ENCODE data around the gene NSUN2.

The NSUN2 gene

DNA sequence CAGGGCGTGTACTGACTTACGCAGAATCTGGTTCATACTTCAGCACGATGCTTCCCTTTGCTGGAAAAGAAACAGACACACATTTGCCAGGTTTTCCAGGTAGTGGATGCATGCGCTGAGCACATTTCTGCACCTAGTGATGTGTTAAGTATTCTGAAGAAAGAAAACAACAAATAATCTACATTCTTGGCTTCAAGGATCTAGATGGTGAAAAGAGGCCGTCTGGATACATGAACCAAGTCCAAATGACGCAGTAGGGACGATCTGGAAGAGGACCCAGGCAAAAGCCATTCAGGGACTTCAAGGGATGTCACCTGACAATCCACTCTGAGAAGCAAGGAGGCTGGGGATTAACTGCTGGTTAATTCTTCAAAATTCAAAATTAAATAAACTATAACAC is 30.4 kb downstream of the NSUN2 start:
- no peak for DNase-seq

- no peak for DNase-seq
Observed at GRCh38 chr5:6601816-6602215, 31.0 kb downstream of the NSUN2 start.

DNA sequence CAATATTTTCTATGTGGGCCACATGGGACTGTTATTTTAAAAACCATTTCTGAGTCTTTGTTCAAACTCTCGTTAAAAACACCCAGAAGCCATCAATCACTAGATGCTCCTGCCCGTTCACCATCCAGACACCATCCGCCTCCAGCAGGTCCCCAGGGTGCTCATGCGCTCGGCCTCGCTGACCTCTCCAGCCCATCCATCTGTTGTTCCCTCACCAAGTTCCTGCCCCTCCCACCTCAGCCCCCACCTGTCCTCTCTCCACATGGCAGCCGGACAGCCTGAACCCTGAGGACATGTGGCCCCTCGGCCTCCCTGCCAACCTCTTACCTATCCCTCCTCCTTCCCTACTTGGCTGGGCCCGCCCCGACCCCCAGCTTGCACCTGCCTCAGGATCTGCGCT is 31.6 kb downstream of the NSUN2 start:
- no peak for DNase-seq

DNA sequence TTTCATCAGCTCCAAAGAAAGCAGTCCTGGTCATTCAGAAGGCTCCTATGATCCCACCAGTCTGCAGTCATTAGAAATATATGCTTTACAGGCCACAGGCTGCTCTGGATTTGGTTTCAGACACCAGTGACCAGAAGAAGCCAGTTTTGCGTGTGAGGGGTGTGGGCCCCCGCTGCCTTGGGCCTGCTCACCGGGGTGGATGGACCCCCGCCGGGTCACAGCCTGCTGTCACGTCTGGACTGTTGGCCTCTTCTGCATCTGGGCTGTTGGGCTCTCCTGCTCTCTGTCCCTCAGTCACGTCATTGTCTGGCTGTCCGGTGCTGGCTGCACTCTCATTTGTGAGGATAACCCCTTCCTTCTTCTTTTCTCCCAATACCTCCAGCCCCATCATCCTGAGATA is 33.1 kb downstream of the NSUN2 start:
- DNase-seq: no peak

DNA sequence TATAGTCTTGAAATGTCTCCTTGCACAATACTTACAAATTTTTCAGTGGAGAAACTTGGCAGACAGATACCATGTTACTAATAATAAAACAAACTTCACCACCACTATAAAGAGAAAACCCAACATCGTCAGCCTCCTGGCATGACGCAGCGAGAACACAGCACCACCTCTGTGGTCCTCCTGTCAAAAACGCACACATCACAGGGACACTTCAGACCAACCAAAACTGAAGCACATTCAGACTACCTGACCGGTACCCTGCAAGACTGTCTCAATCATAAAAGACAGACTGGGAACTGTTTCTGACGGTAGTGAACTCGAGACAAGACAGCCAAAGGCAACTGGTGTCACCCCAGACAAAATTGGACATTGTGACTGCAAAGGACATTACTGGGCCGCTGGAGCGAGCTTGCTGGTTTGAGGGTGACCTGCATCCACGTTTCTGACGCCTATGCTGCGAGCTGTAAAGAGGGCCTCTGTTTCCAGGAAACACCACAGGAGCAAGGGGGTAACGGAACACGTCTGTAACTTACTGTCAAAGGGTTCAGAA is 34.4 kb downstream of the NSUN2 start:
- DNase-seq: no peak

DNA sequence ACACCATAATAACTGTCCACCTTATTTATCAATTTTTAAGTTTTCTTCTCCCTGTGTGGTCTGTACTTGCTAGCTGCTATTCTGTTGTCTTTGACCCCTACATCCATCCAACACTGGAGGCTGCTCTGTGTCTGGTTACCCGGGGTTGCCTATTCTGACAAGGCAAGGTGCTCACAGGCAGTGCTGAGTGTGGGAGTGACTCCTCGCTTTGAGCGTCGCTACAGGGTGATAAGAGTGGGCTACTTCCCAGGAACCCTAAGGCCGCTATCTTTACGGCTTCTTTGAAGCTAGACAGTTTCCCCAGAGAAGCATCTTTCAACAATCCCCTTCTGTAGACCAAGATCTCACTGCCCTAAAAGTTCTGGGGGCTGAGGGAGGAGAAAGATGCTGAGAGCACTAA is 35.3 kb downstream of the NSUN2 start:
- no peak for DNase-seq

DNA sequence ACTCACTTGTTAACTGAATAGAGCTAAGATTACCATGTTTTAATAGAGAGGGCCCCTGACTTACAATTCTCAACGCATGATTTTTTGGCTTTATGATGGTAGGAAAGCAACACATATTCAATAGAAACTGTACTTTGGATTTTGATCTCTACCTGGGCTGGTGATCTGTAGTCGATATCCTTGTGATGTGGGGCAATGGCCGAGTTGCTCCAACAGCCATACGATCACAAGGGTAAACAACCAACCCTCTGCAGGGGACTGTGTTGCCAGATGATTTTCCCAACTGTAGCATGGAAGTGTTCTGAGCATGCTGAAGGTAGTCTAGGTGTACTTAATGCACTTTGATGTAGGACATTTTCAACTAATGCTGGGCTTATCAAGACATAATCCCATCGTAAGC is 36.5 kb downstream of the NSUN2 start:
- no peak for DNase-seq

GRCh38 chr5:6595405-6595804 is 37.4 kb downstream of the NSUN2 start:
- DNase-seq: no peak

DNA sequence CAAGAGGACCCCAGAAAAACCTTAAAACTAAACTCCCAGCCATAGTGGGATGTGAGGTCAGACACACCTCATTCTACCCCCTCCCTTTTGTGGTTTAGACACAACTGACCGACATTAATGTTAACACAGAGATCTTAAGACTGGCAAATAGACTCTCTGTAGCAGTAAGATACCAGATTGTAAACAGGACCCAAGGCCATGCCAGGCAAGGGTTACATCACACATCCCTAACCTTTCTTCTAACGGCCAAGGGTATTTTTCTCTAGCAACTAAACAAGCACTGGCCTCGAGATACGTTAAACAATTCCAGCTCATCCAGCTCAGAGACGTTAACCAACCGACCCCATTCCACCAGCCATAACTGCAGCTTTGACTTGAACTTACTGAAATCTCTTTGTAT is 38.8 kb downstream of the NSUN2 start:
- no peak for DNase-seq

- DNase-seq: no peak
Observed at GRCh38 chr5:6593148-6594016, 39.5 kb downstream of the NSUN2 start.

DNA sequence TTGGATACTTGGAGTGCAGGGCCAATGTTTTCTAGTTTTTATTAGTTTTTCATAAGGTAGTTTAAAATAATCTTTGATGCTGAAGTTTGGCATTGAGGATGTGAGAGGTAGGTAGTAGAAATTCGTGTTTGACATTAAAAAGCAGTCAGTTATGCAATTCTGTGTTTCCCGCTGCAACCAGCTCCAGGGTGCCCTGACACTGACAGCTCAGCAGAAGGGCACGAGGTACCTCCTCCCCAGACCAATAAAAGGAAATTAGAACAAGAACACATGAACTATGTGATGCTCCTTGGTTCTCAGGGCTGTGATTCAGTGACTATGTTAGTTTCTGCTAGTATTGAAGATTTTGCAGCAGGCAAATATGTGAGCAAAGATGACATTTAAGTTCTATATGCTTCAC is 40.2 kb downstream of the NSUN2 start:
- no peak for DNase-seq

DNA sequence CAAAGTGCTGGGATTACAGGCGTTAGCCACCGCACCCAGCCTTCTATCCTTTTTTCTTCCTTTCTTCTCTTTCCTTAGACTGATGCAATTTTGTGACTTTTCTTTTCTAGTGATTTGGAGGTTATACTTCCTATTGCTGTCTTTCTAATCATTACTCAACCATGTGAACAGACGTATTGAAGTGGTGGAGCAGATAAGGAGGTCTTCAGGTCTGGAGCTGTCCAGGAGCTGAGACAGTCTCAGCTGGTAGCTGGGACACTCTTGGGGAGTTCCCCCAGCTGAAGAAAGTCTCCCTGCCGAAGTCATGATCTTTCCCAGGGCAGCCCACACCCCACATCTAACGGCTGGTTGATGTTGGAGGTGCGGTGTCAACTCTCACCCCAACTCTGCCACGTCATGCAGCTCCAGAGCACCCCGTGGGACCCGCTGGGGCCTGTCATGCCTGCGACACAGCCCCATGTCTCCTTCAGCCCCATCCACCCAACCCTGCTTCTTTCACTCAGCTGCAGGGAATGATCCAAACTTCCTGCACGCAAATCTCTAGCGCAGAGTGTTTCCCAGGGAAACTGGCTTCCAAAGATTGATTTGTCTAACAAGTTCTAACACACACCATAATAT is 41.1 kb downstream of the NSUN2 start:
- DNase-seq: no peak

DNA sequence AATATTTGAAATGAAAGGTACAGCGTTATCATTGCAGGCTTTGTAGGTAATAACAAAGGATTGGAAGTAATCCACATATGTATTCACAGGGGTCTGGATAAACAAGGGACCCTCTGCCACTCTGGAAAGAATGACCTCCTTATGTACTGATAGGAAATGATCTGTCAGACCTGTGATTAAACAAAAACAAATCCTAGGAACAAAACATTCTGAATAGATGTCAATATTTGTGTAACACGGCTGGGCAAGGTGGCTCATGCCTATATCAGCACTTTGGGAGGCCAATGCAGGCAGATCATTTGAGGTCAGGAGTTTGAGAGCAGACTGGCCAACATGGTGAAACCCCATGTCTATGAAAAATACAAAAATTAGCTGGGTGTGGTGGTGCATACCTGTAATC is 42.3 kb downstream of the NSUN2 start:
- DNase-seq: no peak

- no peak for DNase-seq
Observed at GRCh38 chr5:6587171-6587570, 45.7 kb downstream of the NSUN2 start.

- DNase-seq: no peak
Observed at GRCh38 chr5:6586647-6587042, 46.2 kb downstream of the NSUN2 start.

GRCh38 chr5:6585939-6586646 is 46.8 kb downstream of the NSUN2 start:
- DNase-seq: no peak

GRCh38 chr5:6585168-6585567 is 47.7 kb downstream of the NSUN2 start:
- DNase-seq: no peak

DNA sequence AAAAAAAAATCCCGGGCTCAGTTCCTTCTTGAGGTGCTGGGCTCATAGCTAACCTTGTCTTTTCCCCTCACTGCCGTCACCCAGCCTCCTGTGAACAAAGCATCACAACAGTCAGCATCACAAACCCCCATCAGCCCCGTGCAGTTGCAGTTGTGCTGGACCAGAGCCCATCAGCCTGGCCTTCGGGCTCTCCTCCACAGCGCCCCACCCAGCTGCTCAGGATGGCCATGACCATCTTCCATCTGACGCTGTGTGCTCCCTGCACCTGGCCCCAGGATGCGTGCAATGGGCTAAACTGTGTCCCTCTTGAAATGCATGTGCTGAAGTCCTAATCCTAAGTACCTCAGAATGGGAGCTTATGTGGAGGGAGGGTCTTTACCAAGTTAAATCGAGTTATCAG is 48.1 kb downstream of the NSUN2 start:
- DNase-seq: no peak

DNA sequence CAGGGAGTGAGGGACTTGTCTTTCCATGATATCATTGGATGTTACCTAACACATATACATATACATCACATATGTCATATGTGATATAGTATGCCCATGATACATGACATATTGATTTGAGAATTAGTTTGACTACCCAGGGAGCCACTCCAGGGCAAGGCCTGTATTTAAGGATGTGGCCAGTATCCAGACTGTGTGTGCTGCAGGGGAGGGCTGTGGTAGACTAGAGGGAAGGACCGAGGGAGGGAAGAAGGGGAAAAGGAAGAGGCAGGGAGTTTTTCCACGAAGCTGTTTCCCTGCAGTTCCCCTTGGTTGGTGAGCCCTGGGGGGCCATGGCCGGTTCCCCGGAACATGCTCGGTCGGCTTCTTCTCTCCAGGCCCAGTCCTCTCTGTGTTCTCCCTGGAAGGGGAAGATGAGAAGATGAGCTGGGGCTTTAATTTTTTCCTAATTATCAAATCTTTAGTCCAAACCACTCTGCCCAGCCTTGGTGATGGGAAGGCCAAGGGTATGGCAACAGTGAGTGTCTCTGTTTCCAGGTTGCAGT is 48.7 kb downstream of the NSUN2 start:
- no peak for DNase-seq

GRCh38 chr5:6583049-6583880 is 49.6 kb downstream of the NSUN2 start:
- no peak for DNase-seq

GRCh38 chr5:6582507-6583048 is 50.3 kb downstream of the NSUN2 start:
- DNase-seq: no peak
